Bone marrow (tissue), 2 donors: Measurements from ENCODE around the gene BCL2L14.

ENCODE experiments used
- DNase-seq, 2 donors: peaks; one replicate each; lab custom pipeline; 2025; lab: John Stamatoyannopoulos, UW

BCL2L14 gene

GRCh38 chr12:12054993-12055392 lies 15.7 kb upstream of the BCL2L14 start:
- no peak for DNase-seq

GRCh38 chr12:12056951-12057350 lies 13.8 kb upstream of the BCL2L14 start:
- DNase-seq, result no peak

- DNase-seq, result no peak
Observed at GRCh38 chr12:12064596-12064995, 6.1 kb upstream of the BCL2L14 start.

GRCh38 chr12:12068751-12069150 lies 2.0 kb upstream of the BCL2L14 start:
- no peak for DNase-seq

- DNase-seq, result no peak
Observed at GRCh38 chr12:12069821-12070548, 754 bp upstream of the BCL2L14 start.

- DNase-seq, result no peak
Observed at GRCh38 chr12:12072064-12072760, 1.5 kb downstream of the BCL2L14 start.

- DNase-seq, result no peak
Observed at GRCh38 chr12:12079291-12079690, 8.6 kb downstream of the BCL2L14 start.

- peak in 1 of 2 donors; percentile 7 for DNase-seq
Observed at GRCh38 chr12:12081836-12082497, 11.2 kb downstream of the BCL2L14 start.

GRCh38 chr12:12083688-12084087 lies 12.9 kb downstream of the BCL2L14 start:
- no peak for DNase-seq

- no peak for DNase-seq
Observed at GRCh38 chr12:12086362-12086761, 15.6 kb downstream of the BCL2L14 start.

- no peak for DNase-seq
Observed at GRCh38 chr12:12086973-12087692, 16.4 kb downstream of the BCL2L14 start.

GRCh38 chr12:12087693-12088034 lies 16.9 kb downstream of the BCL2L14 start:
- no peak for DNase-seq

- DNase-seq, result no peak
Observed at GRCh38 chr12:12088147-12088546, 17.4 kb downstream of the BCL2L14 start.

GRCh38 chr12:12088761-12089160 lies 18.0 kb downstream of the BCL2L14 start:
- DNase-seq, result no peak

- DNase-seq, result no peak
Observed at GRCh38 chr12:12091071-12091470, 20.3 kb downstream of the BCL2L14 start.

- DNase-seq, result no peak
Observed at GRCh38 chr12:12091977-12092663, 21.4 kb downstream of the BCL2L14 start.

GRCh38 chr12:12094481-12094880 lies 23.7 kb downstream of the BCL2L14 start:
- DNase-seq, result no peak

GRCh38 chr12:12095021-12095420 lies 24.3 kb downstream of the BCL2L14 start:
- DNase-seq, result peak in 1 of 2 donors; percentile 20

- no peak for DNase-seq
Observed at GRCh38 chr12:12097891-12098690, 27.4 kb downstream of the BCL2L14 start.

GRCh38 chr12:12098691-12099015 lies 27.9 kb downstream of the BCL2L14 start:
- DNase-seq, result no peak

- DNase-seq, result no peak
Observed at GRCh38 chr12:12099102-12099501, 28.4 kb downstream of the BCL2L14 start.
